ENCODE results near the gene SORCS2.

The SORCS2 gene

DNA sequence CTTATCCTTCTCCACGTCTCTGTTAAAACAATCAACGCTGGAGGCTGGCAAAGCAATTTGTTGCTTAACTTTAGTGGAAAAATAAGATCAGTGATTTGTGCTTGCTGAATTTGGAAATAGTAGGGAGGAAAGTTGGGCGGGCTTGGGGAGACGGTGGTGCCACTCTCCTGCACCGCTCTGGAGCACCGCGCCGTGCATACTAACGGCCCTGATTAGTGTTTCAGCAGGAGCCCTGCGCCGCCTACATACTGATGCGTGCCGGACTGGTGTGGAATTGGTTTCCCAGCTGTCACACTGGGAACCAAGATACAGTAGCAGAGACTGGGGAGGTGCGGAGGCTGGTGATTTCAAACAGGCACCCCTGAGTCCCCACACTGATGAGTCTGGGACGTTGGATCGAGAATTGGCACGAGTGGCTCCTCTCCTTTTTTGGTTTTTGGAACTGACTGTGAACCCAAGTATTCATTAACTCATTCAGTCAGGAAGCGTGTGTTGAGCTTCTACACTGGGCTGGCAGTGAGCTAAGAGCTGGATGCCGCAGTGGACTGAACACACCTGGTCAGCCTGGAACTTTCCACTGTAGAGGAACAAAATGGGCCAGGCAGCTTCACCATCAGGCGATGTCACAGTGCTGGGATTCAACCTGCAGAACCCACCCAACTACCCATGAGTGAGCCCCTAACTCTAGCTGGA lies 271.4 kb downstream of the SORCS2 start:
- no peak for DNase-seq

DNA sequence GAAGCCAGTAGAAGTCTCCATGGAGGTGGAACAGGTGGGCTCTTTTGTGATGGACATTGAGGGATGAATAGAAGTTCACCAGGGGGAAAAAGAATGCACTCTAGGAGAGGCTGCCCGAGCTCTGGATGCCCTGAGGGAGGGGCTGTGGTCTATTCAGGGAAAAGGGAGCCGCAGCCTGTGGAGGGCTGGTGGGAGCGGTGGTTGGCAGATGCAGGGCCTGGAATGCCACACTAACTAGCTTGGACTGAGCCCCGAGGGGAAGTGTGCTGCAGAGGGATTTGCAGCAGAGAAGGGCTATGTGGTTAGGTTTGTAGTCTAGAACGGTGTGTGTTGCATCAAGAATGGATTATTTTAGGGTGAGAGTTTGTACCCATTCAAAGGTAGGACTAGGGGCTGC lies 271.9 kb downstream of the SORCS2 start:
- no peak for DNase-seq

DNA sequence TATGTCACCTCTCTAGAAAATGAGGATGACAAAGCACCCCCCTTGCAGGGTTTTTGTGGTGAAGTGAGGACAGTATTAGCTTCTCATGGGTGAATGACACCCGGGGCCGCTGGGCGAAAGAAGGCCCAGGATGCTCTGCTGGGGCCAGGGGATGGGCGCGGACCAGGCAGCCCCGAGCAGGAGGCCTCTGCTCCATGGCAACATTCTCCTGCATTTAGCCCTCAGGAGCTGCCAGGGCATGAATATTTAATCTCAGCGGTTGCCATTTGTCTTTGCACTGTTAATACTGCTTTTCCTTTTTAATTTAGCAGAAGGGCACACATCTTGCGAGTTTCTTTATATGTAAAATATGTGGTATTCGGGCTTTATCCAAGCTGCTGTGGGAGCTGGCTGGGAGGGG lies 272.7 kb downstream of the SORCS2 start:
- no peak for DNase-seq

DNA sequence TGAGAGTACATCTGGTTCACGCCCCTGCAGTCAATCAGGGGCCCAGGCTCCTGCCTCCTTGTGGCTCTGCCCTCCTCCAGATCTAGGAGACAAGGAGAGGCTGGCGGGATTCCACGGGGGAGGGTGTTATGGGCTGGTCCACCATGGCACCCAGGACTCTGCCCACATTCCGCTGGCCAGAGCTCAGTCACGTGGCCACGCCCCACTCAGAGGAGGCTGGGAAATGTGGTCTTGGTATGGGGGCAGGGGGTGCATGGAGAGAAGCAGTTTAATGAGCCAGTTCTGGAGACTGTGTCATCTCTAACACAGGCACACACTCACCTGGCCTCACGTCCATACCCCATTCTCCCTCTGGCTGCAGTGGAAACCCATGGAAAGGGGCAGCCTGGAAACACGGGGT lies 273.9 kb downstream of the SORCS2 start:
- no peak for DNase-seq

DNA sequence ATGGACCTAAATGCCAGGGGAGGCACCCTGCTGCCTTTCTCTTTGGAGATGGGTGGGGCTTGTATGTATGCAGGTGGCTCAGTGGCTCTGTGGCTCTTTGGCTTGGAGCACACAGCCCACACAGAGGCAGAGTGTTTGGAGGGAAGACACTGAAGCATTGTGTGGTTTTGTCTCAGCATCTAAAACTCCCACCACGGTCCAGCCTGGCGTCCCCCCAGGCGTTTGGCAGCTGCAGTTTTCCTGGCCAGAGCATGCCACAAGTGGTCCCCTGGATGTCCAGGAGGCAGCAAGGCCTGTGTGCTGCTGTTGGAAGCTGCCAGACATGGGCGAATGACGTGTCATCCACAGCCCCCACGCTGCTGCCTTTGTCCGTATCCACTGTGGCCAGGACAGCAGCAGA lies 274.6 kb downstream of the SORCS2 start:
- no peak for DNase-seq

DNA sequence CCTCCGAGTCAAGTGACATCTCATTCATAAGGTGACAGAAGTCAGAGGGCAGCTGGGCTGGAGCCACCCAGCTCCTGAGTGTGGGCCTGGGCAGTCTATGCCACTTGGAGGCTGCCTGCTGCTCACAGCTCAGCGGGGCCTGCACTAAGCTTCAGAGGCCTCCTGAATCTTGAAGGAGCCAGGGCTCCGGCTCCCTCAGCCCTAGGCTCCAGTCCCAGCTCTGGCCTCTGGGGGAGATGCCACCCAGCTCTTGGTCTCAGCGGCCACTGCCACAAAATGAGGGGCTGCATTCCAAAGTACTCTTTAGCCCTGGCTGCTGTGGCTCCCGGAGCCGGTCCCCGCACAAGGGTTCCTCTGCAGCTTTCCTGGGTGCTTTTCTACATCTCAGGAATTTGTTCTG lies 275.1 kb downstream of the SORCS2 start:
- DNase-seq = no peak

DNA sequence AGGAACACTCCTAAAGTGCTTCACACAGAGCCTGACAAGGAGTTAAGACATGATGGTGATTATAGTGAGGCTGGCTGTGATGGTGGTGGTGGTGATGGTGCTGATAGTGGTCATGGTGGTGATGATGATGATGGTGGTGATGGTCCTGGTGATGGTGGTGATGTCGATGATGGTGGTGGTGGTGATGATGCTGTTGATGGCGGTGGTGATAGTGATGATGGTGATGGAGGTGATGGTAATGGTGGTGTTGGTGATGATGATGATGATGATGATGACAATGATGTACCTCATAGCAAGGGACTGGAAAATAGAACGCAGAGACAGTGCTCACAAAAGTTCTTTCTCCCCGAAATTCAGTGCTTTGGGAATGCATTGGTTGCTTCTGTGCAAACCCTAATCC lies 276.7 kb downstream of the SORCS2 start:
- no peak for DNase-seq

DNA sequence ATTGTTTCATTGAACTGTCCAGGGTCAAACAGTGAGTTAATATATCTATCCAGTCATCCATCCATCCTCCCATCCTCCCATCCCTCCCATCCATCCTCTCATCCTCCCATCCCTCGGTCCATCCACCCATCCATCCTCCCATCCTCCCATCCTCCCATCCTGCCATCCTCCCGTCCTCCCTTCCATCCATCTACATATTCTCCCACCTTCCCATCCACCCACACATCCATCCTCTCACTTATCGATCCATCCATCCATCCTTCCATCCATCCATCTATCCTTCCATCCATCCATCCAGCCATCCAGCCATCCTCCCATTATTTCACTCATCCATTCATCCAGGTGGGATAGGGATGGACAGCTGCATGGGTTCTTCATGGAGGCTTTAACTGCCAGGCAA lies 277.8 kb downstream of the SORCS2 start:
- DNase-seq = no peak

DNA sequence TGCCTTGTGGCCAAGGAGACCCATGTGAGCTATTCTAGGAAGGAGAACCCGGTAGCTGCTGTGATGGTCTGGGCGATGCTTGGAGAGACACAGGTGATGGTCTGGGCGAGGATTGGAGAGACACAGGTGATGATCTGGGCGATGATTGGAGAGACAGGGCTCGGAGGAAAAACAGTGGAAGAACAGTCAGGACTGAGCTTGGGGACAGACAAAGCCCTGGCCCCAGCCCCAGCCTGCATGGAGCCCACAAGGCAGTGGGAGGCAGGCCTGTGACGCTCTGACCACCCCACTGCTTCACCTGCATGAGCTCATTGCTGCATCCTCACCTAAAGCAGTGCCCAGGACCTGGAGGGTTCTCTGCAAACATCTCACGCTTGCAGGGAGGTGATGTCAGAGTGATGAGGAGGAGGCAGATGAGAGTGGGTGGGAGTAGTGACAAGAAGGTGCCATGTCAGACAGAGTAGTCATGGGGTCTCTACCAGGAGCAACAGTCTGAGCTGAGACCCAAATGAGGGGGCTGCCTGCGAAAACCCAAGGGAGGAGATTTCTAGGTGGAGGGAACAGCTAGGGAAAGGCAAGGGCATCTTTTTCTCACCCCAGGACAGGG lies 278.3 kb downstream of the SORCS2 start:
- DNase-seq = no peak

DNA sequence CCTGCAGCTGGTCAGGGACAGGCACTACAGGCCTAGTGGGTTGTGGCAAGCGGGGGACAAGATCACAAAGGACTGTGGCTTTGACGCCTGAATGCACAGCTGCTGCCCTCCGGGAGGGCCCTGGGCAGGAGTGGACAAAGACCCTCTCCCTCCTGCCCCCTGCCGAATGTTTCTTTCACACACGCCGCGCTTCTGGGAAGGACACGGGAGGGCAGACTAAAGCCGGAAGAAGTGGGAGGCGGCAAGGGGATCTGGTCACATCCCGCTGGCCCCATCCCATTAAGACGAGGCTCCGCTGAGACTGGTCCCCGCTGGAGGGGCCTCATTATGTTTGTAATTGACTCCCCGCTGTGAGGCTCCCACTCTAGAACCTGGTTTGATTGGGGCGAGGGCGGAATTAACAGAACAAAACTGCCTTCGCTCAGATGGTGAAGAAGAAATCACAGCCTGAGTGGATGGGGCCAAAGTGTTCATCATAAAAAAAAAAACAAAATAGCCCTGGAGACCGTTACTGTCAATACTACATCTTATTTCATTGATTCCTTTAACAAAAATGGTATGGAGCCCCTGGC lies 280.2 kb downstream of the SORCS2 start:
- no peak for DNase-seq

DNA sequence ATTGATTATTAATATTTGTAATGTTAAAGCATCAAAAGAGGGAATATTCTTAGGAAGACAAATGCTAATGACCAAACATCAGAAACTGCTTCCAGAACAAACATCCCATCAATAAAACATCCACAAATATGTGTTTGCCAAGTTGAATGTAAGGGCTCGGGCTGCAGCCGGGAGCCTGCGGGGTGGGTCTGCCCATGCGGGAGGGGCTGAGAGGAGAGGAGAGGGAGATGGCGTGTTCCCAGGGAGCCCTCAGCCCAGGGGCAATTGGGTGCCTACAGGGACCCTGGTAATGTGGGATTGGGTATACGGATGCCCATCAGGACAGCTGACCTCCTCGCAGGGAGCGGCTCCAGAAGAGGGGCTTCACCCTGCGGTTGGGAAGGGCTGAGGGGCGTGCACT lies 280.7 kb downstream of the SORCS2 start:
- no peak for DNase-seq

DNA sequence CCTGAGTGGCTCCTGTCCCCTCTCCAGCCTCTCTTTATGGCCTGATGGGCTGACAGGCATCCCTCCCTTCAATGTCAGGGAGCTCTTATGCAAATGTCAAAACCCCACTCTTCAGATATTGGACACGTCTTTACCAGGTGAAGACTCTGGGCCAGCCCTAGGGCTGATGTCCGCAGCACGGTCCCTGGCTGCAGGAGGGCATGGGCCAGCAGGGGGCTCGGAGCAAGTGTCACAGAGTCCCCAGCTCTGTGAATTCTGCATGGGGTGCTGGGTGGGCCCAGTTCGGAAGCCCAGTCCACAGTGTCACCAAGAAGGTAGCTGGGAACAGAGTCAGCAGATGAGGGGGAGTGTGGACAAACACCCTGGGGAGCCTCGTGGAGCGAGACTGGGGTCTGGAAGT lies 282.0 kb downstream of the SORCS2 start:
- no peak for DNase-seq

DNA sequence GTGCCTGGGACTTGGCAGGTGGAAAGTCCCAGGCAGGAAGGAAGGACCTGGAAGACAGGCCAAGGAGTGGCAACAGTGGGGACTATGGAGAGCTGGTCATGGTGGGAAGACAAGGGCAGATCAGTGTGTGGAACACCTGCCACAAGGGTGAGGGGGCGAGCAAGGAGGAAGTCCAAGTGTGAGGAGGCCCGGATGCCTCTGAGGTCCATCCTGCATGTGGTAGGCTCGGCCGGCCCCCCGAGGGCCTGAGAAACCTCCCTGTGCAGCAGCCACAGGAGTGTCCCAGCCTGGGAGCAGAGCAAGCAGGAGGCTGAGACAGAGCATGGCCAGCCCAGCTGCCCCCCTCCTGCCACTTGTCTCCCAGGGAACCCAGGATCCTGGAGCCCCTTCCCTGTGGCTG lies 282.9 kb downstream of the SORCS2 start:
- no peak for DNase-seq

DNA sequence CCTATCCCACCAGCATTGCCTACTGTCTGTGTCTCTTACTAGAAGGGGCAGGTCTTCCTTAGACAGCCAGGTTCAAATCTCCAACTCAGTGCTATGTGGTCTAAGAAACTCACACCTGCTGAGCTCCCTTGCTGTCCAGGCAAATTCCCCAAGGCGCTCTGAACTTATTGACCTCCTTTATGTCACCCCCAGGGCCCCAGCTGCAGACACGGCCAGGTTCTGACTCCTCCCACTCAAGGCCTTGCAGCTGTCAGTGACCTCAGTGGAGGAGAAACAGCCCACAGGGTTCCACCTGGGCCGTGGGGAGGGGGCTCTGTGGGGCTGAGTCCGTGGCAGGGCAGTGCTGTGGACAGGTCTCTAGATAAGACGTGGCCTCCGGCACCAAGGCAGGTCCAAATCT lies 284.5 kb downstream of the SORCS2 start:
- no peak for DNase-seq

DNA sequence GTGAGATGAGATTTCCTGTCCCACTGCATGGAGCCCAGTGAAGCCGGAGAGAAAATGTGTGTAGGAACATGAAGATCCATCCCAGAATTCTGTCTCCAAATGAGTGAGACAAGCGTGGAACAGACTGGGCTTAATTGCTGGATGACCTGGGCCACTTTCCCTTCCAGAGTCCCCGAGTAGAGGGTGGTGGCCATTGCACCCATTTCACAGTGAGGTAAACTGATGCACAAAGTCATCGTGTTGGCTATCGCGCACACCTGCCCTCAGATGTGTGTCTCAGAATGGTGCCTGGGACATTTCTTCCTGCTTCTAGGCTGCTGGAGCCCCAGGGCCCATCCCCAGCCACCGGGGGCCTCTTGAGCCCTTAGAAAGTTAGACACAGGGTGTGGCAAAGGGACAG lies 285.4 kb downstream of the SORCS2 start:
- DNase-seq = no peak

DNA sequence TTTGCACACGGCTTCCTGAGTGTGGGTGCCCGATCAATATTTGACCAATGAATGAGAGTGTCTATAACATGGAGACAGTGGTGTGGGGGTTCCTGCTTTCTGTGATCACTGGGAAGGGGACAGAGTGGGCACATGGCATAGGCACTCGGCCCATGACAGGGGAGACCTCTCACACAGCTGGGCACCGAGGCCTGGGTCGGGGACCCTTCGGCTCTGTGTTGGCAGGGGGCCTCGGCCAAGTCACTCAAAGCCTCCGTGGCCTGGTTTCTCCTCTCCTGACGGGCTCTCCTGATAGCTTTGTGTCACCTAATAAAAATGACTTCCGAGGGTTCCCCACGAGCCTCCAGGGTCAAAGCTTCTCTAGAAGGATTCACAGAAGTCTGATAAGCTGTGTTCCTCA lies 286.3 kb downstream of the SORCS2 start:
- DNase-seq = no peak

DNA sequence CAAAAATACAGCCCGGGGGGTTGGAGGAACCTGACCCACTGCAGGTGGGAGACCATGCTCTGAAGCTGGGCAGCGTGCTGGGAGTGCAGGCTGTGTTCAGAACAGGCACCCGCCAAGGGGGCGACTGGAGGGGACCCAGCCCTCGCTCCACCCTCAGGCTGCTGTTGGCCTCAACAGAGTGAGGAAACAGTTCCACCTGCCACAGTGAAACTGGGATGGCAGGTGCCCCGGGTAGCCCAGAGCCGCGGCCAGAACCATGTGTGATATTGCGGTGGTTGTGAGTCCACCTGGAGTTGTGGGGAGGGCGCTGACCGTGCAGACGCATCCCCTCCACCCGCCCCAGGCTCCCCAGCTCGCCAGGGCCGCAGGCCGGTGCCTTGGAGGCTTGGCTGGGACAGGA lies 288.1 kb downstream of the SORCS2 start:
- no peak for DNase-seq

DNA sequence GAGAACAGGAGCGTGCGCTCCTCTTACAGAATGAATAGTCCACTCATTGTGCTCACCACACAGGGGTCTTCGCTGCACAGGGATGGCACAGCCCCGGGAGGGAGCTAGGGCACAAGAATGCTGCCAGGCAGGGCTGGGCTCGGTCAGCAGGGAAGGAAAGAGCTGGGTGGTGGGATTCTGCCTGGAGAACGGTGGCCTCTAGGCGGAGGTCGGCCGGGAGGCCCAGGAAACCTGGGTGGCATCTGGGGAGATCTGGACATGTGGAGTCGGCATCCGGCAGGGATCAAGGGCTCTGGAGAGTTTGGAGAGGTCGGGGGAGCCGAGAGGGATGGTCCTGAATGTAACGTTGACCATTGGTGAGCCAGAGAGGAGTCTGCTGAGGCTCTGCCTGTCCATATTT lies 288.9 kb downstream of the SORCS2 start:
- no peak for DNase-seq

DNA sequence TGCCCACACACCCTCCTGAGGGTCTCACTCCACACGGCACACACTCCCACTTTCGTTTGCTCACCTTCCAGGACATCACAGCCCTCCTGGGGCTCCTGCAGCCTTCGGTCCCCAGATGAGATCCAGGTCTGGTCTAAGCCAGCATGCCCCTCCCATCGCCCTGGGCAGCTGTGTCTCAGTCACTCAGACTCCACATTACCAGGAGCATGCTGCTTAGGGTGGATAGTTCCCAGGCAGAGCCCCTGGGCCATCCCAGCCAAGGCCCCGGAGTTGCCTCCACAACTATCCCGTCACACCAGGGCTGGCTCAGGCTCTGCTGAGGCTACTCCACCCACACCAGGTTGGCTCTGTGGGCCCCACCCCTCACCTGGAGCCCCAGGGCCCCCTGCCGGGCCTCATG lies 292.8 kb downstream of the SORCS2 start:
- DNase-seq = no peak

DNA sequence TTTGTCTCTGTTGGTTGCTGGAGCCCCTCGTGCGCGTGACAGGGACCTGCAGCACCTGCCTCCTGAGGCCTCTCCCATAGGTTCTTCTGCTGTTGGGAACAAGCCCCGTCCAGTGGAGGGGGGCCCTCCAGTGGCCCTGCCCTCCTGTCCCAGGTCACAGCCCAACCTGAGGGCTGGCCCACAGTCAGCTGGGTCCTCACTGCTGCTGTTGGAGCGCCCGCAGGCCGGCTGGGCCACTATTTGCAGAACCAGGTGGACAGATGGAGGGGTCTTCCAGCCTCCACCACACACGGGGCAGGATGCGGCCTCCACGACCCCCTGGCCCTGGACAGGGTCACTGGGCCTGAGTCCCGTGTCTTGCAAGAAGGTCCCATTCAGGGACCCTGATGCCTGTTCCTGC lies 293.8 kb downstream of the SORCS2 start:
- no peak for DNase-seq

DNA sequence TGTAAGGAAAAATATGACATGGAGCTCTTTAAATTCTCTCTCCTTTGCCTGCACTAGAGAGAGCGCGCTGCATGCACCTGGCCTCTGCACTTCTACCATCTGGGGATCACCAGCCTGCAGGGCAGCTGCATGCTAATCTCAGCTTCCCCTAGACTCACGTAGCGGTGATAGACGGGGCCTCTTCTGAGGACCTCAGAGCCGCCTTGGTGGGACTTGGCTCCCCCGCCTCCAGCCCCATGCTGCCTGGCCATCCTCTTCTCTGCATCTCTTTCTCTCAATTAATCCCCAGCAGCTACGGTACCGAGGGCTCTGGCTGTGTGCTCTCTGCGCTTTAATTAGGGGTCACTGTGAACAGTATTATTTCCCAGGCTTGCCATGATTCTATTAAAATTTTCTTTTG lies 295.2 kb downstream of the SORCS2 start:
- DNase-seq = no peak

DNA sequence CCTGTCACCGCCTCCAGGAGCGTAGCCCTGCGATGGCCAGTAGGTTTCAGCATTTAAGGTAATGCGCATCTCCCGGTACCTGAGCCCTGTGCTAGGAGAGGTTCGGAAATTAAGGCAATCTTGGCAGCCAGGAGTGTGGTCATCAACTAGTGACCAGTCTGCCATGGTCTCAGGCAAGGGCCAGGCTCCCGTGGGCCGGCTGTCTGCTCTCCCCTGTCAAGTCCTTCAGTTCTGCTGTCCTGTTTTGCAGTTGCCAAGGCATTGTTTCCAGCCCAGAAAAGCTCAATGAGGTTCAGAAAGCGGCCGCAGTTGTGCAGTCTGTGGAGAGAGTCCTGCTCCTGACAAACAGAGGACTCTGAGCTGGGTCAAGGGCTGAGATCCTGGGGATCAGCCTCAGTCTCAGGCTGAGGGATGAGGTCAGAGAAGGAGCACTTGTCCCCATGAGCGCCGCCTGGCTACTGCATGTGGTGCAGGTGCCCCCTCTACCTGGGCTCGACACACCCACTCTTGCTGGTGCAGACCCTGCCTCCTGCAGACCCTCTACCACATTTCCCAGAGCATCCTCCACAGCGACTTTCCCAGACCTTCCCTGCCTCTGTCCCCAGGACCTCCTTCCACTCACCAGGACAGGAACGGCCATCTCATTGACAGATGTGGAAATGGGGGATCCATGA lies 295.8 kb downstream of the SORCS2 start:
- no peak for DNase-seq

DNA sequence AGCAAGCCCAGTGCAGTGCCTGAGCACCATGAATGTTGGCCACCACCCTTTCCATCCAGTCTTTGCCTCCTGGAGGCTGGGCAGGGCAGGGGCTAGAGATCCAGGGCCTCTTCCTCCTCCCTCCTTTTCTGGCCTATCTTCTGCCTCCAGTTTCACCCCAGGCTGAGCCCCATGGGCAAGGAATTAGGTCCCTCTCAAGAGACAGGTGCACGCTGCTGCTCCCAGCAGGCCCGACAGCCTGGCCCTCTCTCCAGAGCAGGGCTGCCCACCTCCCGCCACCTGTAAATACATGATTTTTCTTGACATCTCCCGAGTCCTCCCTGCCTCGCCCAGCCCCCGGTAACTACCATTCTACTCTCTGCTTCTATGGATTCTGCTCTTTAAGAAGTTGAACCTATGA lies 299.6 kb downstream of the SORCS2 start:
- no peak for DNase-seq

DNA sequence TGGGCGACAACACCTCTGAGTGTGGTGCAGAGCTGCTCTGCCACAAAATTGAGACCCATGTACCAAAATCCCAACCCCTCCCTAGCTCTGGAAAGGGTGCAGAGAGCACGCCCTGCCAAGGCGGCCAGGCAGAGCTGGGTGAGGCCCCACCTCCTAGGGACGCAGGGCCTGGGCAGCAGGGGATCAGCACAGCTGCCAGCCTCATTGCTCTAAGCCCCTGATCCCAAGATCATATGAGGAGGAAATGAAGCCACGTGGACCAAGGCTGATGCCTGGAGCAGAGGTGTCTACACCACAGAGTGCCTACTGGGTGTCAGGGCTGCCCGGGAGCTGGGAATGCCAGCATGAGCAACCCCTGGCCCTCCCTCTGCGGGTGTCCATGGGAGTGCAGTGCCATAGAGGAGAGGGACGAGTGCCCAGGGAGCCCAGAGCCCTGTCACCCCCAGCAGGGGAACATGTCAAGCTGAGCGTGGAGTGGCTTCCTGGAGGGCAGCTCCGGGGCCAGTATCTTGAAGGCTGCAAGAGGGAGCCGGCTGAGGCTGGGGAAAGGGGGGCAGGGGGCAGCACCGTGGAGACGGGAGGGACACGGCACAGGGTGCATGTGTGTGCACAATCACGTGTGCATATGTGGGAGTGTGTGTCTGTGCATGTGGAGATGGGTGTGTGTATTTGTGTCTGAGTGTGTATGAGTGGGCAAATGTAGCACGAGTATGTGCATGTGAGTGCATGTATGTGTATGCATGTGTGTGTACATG lies 306.3 kb downstream of the SORCS2 start:
- no peak for DNase-seq

All from stimulated activated CD4-positive, alpha-beta T cell treated with anti-CD3 and anti-CD28 coated beads, Interleukin-4, amount 100 ng/mL, for 1 hour (primary cell).